Neural crest cell (in vitro differentiated cells): ENCODE results near the gene AFF2. TPM values are rescaled to one million over a fixed set of nuclear protein-coding genes. Genes with fewer than 3 reads are reported as not detected.

Source experiments
- DNase-seq: peaks from one replicate; pipeline ENCODE4 v3.0.0; 2021; ENCODE audit warnings: low read depth, mixed read lengths, low spot score
- H3K27ac Mint-ChIP-seq: one replicate; pipeline ENCODE4 v1.8.0; 2021; ENCODE audit warnings: mild to moderate bottlenecking, mixed read lengths; ENCODE audit not compliant: unreplicated experiment
- H3K27me3 Mint-ChIP-seq: 2 replicates; pipeline ENCODE4 v1.8.0; 2021; ENCODE audit warnings: low read depth, mild to moderate bottlenecking, mixed read lengths
- H3K36me3 Mint-ChIP-seq: 2 replicates; pipeline ENCODE4 v1.8.0; 2021; ENCODE audit warnings: low read depth, mild to moderate bottlenecking, mixed read lengths
- H3K4me1 Mint-ChIP-seq: 2 replicates; pipeline ENCODE4 v1.8.0; 2021; ENCODE audit warnings: mixed read lengths
- H3K4me3 Mint-ChIP-seq: one replicate; pipeline ENCODE4 v1.8.0; 2021; ENCODE audit warnings: mild to moderate bottlenecking, mixed read lengths
- H3K9me3 Mint-ChIP-seq: 2 replicates; pipeline ENCODE4 v1.8.0; 2021; ENCODE audit warnings: mixed read lengths
- total RNA-seq: library from RNA; stranded (reverse); gene quantifications from 2 replicates; pipeline ENCODE4 v1.2.1, GENCODE V29; 2021
- TF ChIP-seq, protein P1 (sequence below): fragments of 200-600 bp; sonication (generic); conservative IDR thresholded peaks from 2 replicates; pipeline ENCODE4 v1.5.0; 2021; ENCODE audit warnings: antibody characterized with exemption, mild to moderate bottlenecking

The AFF2 gene
- total RNA-seq, 1 donor from 2014 or later: 15.4 TPM

DNA sequence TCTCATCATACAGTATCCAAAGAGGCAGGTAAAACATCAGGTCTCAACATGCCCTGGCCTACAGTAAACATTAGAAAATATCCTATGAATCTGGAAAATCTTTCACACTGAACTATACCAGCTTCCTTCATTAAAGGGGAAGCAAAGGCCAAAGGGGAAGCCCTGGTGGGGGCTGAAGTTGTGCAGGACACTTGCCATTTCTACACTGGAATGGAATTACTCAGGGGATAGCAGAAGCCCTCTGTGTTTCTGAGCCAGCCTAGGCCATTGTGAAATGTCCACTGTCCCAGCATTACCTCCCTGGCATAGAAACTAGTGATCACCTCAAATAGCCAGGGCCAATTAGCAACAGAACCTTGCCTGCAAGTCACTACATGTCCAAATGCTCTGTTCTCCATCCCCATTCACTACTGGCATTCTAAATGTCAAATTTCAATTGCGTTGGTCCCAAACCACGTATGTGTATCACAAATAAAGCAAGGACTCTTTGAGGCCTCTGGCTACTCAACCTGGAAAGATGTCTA lies 429.9 kb downstream of the AFF2 start:
- TF ChIP-seq, protein P1, sequence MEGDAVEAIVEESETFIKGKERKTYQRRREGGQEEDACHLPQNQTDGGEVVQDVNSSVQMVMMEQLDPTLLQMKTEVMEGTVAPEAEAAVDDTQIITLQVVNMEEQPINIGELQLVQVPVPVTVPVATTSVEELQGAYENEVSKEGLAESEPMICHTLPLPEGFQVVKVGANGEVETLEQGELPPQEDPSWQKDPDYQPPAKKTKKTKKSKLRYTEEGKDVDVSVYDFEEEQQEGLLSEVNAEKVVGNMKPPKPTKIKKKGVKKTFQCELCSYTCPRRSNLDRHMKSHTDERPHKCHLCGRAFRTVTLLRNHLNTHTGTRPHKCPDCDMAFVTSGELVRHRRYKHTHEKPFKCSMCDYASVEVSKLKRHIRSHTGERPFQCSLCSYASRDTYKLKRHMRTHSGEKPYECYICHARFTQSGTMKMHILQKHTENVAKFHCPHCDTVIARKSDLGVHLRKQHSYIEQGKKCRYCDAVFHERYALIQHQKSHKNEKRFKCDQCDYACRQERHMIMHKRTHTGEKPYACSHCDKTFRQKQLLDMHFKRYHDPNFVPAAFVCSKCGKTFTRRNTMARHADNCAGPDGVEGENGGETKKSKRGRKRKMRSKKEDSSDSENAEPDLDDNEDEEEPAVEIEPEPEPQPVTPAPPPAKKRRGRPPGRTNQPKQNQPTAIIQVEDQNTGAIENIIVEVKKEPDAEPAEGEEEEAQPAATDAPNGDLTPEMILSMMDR: no peak
- no peak overlapping the region for H3K4me3 Mint-ChIP-seq
- no peaks in the 10 kb centered on the region for H3K27me3 Mint-ChIP-seq
- H3K36me3 Mint-ChIP-seq: no peaks in the 10 kb centered on the region
- no peak for DNase-seq
- peaks cover 3% of the 10 kb centered on the region for H3K9me3 Mint-ChIP-seq
- no peaks in the 10 kb centered on the region for H3K4me1 Mint-ChIP-seq
- no peak overlapping the region for H3K27ac Mint-ChIP-seq

DNA sequence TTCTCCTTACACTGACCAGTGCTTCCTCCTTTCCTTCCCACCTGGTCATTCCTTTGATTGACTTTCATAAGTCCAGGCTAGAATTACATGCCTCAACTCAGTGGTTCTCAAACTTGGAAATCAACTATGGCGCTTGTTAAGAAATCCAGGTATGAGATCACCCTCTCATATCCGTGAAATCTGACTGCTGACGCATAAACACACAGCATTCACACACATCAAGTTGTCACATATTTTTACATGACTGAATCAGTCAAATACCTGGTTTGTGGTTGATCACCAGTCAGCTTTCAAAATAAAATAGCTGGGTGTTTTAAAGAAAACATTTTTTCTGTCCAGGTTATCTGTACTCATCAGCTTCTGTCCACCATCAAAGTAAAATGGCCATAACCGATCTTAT lies 433.5 kb downstream of the AFF2 start:
- DNase-seq: no peak
- TF ChIP-seq, protein P1: no peak
- Mint-ChIP-seq H3K9me3 (no peaks in the 10 kb centered on the region), H3K27me3 (no peaks in the 10 kb centered on the region), H3K4me1 (peaks cover 4% of the 10 kb centered on the region), H3K4me3 (no peak overlapping the region), H3K27ac (no peak overlapping the region), H3K36me3 (no peaks in the 10 kb centered on the region)

- no peak for DNase-seq
- Mint-ChIP-seq H3K27ac (no peak overlapping the region), H3K27me3 (no peaks in the 10 kb centered on the region), H3K36me3 (no peaks in the 10 kb centered on the region), H3K4me3 (no peak overlapping the region), H3K9me3 (peaks cover 3% of the 10 kb centered on the region), H3K4me1 (peaks cover 4% of the 10 kb centered on the region)
- TF ChIP-seq, protein P1: no peak
Observed at GRCh38 chrX:148938348-148938747, 437.9 kb downstream of the AFF2 start.

DNA sequence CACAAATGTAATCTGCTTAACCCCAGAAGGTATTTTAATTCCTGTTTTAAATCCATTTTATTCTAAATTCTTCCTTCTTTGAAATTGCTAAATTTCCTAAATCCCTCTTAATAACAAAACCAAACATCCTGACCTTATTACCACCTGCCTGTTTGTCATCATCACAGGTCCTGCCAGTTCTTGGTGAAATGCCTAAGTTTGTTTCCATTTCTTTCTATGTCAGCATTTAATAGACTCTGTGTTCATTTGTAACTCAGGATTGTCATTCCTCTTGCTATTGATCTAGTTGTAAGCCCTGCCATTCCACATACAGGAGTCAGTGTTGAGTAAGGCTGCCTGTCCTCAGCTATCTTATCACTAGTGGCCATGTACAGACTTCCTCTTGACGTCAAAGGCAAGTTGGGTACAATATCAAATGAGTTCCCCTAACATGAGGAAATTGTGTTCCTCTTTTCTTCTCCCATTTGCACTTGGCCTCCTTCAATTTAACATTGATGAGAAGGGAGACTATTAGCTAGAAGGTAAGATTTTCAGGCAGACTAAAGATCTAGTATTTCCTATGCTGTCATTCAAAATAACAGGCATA lies 440.1 kb downstream of the AFF2 start:
- no peak for DNase-seq
- H3K9me3 Mint-ChIP-seq: peaks cover 3% of the 10 kb centered on the region
- TF ChIP-seq, protein P1: no peak
- no peak overlapping the region for H3K27ac Mint-ChIP-seq
- peaks cover 4% of the 10 kb centered on the region for H3K4me1 Mint-ChIP-seq
- no peaks in the 10 kb centered on the region for H3K27me3 Mint-ChIP-seq
- H3K36me3 Mint-ChIP-seq: peaks cover 3% of the 10 kb centered on the region
- H3K4me3 Mint-ChIP-seq: no peak overlapping the region

DNA sequence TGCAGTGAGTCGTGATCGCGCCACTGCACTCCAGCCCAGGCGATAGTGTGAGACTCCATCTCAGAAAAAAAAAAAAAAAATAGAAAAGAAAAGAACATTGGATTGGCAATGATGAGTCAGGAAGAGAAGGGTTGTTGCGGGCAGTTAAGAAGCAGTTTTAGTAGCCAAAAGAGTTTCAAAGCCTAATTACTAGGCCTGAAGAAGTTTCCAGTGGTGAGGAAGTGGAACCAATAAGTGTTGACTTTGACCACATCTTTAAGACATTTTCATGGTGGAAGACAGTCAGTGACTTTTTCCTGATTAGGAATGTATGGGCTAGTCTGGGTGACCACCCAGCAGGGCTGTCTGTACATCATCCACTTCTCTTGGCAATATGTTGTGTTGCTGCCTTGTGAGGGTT lies 442.3 kb downstream of the AFF2 start:
- peaks cover 6% of the 10 kb centered on the region for H3K9me3 Mint-ChIP-seq

More for the DNA sequence above, 442.3 kb downstream of the AFF2 start:
- H3K27ac Mint-ChIP-seq: no peak overlapping the region
- H3K27me3 Mint-ChIP-seq: no peaks in the 10 kb centered on the region
- TF ChIP-seq, protein P1: no peak
- no peak overlapping the region for H3K4me3 Mint-ChIP-seq
- peaks cover 3% of the 10 kb centered on the region for H3K36me3 Mint-ChIP-seq
- DNase-seq: no peak
- peaks cover 4% of the 10 kb centered on the region for H3K4me1 Mint-ChIP-seq
